K562 (cell line): Measurements from ENCODE around the gene RASL10B. TPM values are rescaled to one million over a fixed set of nuclear protein-coding genes. Genes with fewer than 3 reads are reported as not detected.

Experiments
- ATAC-seq: fragments of 200-7000 bp; cut with Tn5 transposase; 3 replicates; pipeline ENCODE4 v1.9.1; 2020; ENCODE audit warnings: moderate library complexity
- BruUV-seq: library from RNA; stranded (reverse); fragments of 400-500 nt; replicated peaks from 2 replicates; lab custom pipeline; 2021; lab: Mats Ljungman, UMichigan
- CTCF ChIA-PET: fragments of 300-600 bp; formaldehyde crosslinking; extraction: SDS; loops from one replicate; lab custom pipeline; 2021; ENCODE audit warnings: low intra/inter-chr PET ratio; lab: Yijun Ruan, JAX
- POLR2A ChIA-PET: fragments of 300-600, 350-650 bp; sonication (Branson Sonifier 250); formaldehyde crosslinking; extraction: SDS; loops from one replicate; lab custom pipeline; 2021; ENCODE audit warnings: antibody characterized with exemption, inconsistent platforms; lab: Yijun Ruan, JAX
- DNase-seq, 4 experiments: peaks; one replicate each; pipeline versions ENCODE4 v3.0.0 to v3.0.0-alpha.2; 2011 to 2018; ENCODE audit warnings: low spot score in 3 of 4, mixed read lengths in 3 of 4; ENCODE audit errors: extremely low read depth in 1 of 4
- FAIRE-seq: peaks from 2 replicates; lab custom pipeline; 2011; peaks lifted over from hg19 to GRCh38; lab: Jason Lieb, UNC
- H2AFZ ChIP-seq: 2 replicates; pipeline ENCODE4 v1.6.0; 2011; ENCODE audit warnings: low read depth, low read length, control low read depth, inconsistent platforms
- H3K27ac ChIP-seq: fragments of 200-600 bp; 3 replicates; pipeline ENCODE4 v1.8.0; 2011; ENCODE audit warnings: low read depth, mild to moderate bottlenecking, control low read depth, inconsistent platforms, low read length, moderate library complexity, mixed read lengths; ENCODE audit errors: extremely low read depth
- H3K27me3 ChIP-seq, 2 experiments: fragments of 300-600 bp in 1 of 2; 2 replicates in 1 of 2; 3 replicates in 1 of 2; pipeline versions ENCODE4 v1.6.0 to v1.8.0; 2011; ENCODE audit warnings: inconsistent platforms in 2 of 2, low read length in 2 of 2, mild to moderate bottlenecking in 1 of 2, mixed read lengths in 1 of 2, moderate library complexity in 1 of 2; ENCODE audit not compliant: control insufficient read depth in 2 of 2, insufficient read depth in 2 of 2
- H3K36me3 ChIP-seq: fragments of 300-600 bp; 3 replicates; pipeline ENCODE4 v1.8.0; 2011; ENCODE audit warnings: mild to moderate bottlenecking, low read length, inconsistent platforms; ENCODE audit not compliant: control insufficient read depth, insufficient read depth
- H3K4me1 ChIP-seq, 2 experiments: fragments of 200-600 bp in 1 of 2; replicated peaks in 1 of 2; 2 replicates in 1 of 2; 3 replicates in 1 of 2; pipeline versions ENCODE4 v1.5.1 to v1.8.0; 2011; ENCODE audit warnings: inconsistent platforms in 2 of 2, low read length in 2 of 2, mild to moderate bottlenecking in 1 of 2, mixed read lengths in 1 of 2, moderate library complexity in 1 of 2; ENCODE audit not compliant: control insufficient read depth in 2 of 2, insufficient read depth in 2 of 2
- H3K4me2 ChIP-seq: 2 replicates; pipeline ENCODE4 v1.6.1; 2011; ENCODE audit warnings: low read length, control low read depth, inconsistent platforms, mixed read lengths; ENCODE audit not compliant: insufficient read depth
- H3K4me3 ChIP-seq: fragments of 200-600 bp; sonication (generic), shearing (Covaris generic); 2 replicates; pipeline ENCODE4 v1.5.1; 2016; ENCODE audit warnings: control low read depth, inconsistent platforms
- H3K79me2 ChIP-seq: fragments of 200-600 bp; 3 replicates; pipeline ENCODE4 v1.8.0; 2011; ENCODE audit warnings: low read length, inconsistent platforms; ENCODE audit not compliant: control insufficient read depth, insufficient read depth
- H3K9ac ChIP-seq, 2 experiments: 2 replicates each; pipeline versions ENCODE4 v1.6.0 to v1.6.1; 2011; ENCODE audit warnings: low read depth in 2 of 2, low read length in 2 of 2, control low read depth in 1 of 2, inconsistent platforms in 1 of 2, mild to moderate bottlenecking in 1 of 2, mixed read lengths in 1 of 2; ENCODE audit not compliant: insufficient read depth in 1 of 2
- H3K9me1 ChIP-seq: one replicate; pipeline ENCODE4 v1.6.0; 2011; ENCODE audit warnings: inconsistent platforms, mild to moderate bottlenecking, low read length, moderate library complexity; ENCODE audit not compliant: control insufficient read depth, insufficient read depth
- H3K9me3 ChIP-seq: replicated peaks from 2 replicates; pipeline ENCODE4 v1.5.1; 2011; ENCODE audit warnings: low read depth, low read length, inconsistent platforms; ENCODE audit not compliant: control insufficient read depth, insufficient read depth
- H4K20me1 ChIP-seq: replicated peaks from 2 replicates; pipeline ENCODE4 v1.6.1; 2011; ENCODE audit warnings: low read length, inconsistent platforms, mixed read lengths; ENCODE audit not compliant: control insufficient read depth, insufficient read depth
- ARID1B ChIP-seq: fragments of 450-650 bp; IDR thresholded peaks from 2 replicates; pipeline ENCODE4 v1.6.1; 2016; ENCODE audit warnings: antibody characterized with exemption, mild to moderate bottlenecking, inconsistent platforms
- BCLAF1 ChIP-seq, 2 experiments: fragments of 450-650 bp in 1 of 2; IDR thresholded peaks; 2 replicates each; pipeline ENCODE4 v1.6.1; 2011 to 2017; ENCODE audit warnings: low read depth in 2 of 2, antibody characterized with exemption in 1 of 2, borderline replicate concordance in 1 of 2, low read length in 1 of 2, mild to moderate bottlenecking in 1 of 2, mixed read lengths in 1 of 2; ENCODE audit not compliant: control insufficient read depth in 1 of 2
- BHLHE40 ChIP-seq: IDR thresholded peaks from 2 replicates; pipeline ENCODE4 v1.6.1; 2011; ENCODE audit warnings: low read length, improper control_type of control experiment
- L3MBTL2 ChIP-seq: fragments of 450-650 bp; IDR thresholded peaks from 2 replicates; pipeline ENCODE4 v1.6.1; 2016; ENCODE audit warnings: mild to moderate bottlenecking, moderate library complexity
- MGA ChIP-seq: fragments of 450-650 bp; IDR thresholded peaks from 2 replicates; pipeline ENCODE4 v1.6.1; 2016; ENCODE audit warnings: mild to moderate bottlenecking, moderate library complexity
- WGBS: fragments of 100-300 bp; shearing (Covaris generic); methylation state at CpG from one replicate; pipeline ENCODE4 v1.1.6; 2016; ENCODE audit warnings: low coverage, mixed read lengths; ENCODE audit not compliant: insufficient coverage; ENCODE audit errors: missing lambda C conversion rate; 5-methylcytosine and 5-hydroxymethylcytosine counted together
- in situ Hi-C: fragments of 300-500 bp; cut with MboI; formaldehyde crosslinking; loops from 4 replicates; pipeline ENCODE4 v1.15.0; 2018; ENCODE audit warnings: inconsistent platforms, mixed read lengths
- intact Hi-C: fragments of 100-400 bp; cut with micrococcal nuclease; formaldehyde crosslinking; loops from 2 replicates; pipeline ENCODE4 v1.14.2; 2022
- polyA plus RNA-seq, 8 experiments: library from polyadenylated mRNA; depleted of rRNA in 4 of 8; stranded (reverse) in 5 of 8; unstranded in 3 of 8; fragments of >200 nt; fragmentation: Nextera tagmentation in 2 of 8; fragmentation: Illumina TruSeq in 1 of 8; extraction: Ambion mirVana in 2 of 8; extraction: Trizol in 1 of 8; gene quantifications; 2 replicates each; pipeline versions ENCODE4 v1.2.1 to v1.2.3, GENCODE V29; 2011 to 2014; ENCODE audit warnings: inconsistent platforms in 1 of 8, missing spikeins in 1 of 8
- total RNA-seq, 7 experiments: library from RNA; depleted of rRNA in 6 of 7; stranded (reverse); fragments of >200 nt in 6 of 7; fragmentation: Illumina TruSeq in 2 of 7; extraction: Trizol in 2 of 7; gene quantifications; 2 replicates each; pipeline versions ENCODE4 v1.2.1 to v1.2.3, GENCODE V29; 2011 to 2021; ENCODE audit warnings: low replicate concordance in 1 of 7

Gene RASL10B
- total and polyA plus RNA-seq, 9 of the 15 experiments (the other 6 are each of a cell fraction or from before 2014, with no cell fraction given) = 0.04 to 0.31 (median 0.14) TPM; not detected in 2

DNA sequence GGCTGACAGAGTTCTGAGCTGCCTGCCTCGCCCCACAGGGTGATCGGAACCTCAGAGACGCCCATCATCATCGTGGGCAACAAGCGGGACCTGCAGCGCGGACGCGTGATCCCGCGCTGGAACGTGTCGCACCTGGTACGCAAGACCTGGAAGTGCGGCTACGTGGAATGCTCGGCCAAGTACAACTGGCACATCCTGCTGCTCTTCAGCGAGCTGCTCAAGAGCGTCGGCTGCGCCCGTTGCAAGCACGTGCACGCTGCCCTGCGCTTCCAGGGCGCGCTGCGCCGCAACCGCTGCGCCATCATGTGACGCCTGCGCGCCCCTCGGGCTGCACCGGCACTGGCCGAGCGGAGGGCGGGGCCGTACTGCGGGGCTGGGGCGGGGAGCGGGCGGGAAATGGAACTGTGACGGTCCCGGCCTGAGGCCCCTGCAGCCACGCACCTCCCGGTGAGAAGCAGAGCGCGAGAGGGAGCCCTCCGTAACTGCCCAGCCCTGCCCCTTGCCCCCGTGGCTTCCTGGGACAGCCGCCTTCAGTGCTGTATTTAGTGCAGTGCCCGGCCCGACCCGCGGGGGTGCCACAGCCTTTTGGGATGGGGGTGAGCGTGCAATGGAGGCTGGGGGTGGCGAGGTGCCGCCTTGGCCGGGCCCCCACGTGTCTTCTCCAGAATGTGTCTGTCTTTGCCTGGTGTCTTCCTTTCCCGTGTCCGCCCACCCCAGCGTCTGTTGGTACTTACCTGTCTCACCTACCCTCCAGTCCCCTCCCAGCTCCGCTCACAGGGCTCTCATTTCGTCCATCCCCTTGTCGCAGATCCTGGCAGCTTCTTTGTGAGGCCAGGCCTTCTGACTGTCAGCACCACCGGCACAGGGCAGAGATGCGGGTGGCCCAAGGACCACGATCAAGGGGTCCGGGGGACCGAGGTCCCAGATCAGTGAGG is 9.8 kb downstream of the RASL10B start:
- FAIRE-seq = no peak
- no peak overlapping the region for H3K27ac ChIP-seq
- H3K9me1 ChIP-seq = peaks cover 4% of the 10 kb centered on the region
- no peaks in the 10 kb centered on the region for H3K9me3 ChIP-seq
- intact Hi-C loops = no loop called here
- BruUV-seq = no TSS peak
- POLR2A ChIA-PET = no interaction called here
- WGBS = 22% methylated on average over 61 of the region's 73 CpGs
- ATAC-seq = peak; percentile 75
- H3K27me3 ChIP-seq = peaks cover 25 to 69% of the 10 kb centered on the region in 2 experiments
- peaks cover 7% of the 10 kb centered on the region for H4K20me1 ChIP-seq
- in situ Hi-C loops = loop anchor here (10.0 to 25.0 kb wide), 2 partner anchors 596 to 1304 kb away; partner anchors contain the start of genes NLE1 and UNC45B
- H3K79me2 ChIP-seq = no peaks in the 10 kb centered on the region
- CTCF ChIA-PET = no interaction called here
- H3K9ac ChIP-seq = peak overlapping the region in 1 of 2 experiments; percentile 74; a peak in 2 of 4 replicates
- H3K4me2 ChIP-seq = 0 out of 2 replicates have a peak overlapping the region, but pooled peaks have one; percentile 11
- H3K4me3 ChIP-seq = no peak overlapping the region
- H3K36me3 ChIP-seq = no peaks in the 10 kb centered on the region
- H2AFZ ChIP-seq = no peak overlapping the region
- peaks cover 0 to 12% of the 10 kb centered on the region in 2 experiments; a peak in 2 of 5 replicates for H3K4me1 ChIP-seq
- peak in 3 of 4 experiments; percentile 36 to 79 (median 73) for DNase-seq
- TF ChIP-seq ARID1B (no peak), BHLHE40 (peak; percentile 82), MGA (peak; percentile 82), L3MBTL2 (peak; percentile 91), BCLAF1 (IDR thresholded peaks at IDR 0.05; ENCODE audit: borderline replicate concordance in 1 of 2, control insufficient read depth in 1 of 2, low read depth in 2 of 2, low read length in 1 of 2) (no peak)
